H1 (cell line): Measurements from ENCODE around the gene MTMR10. TPM values are rescaled to one million over a fixed set of nuclear protein-coding genes. Genes with fewer than 3 reads are reported as not detected.

Experiments used
- CTCF ChIA-PET: fragments of 300-600 bp; sonication (Branson Sonifier 250); formaldehyde crosslinking; loops from one replicate; lab custom pipeline; 2021; ENCODE audit not compliant: partially characterized antibody; lab: Charles Lee
- POLR2A ChIA-PET: fragments of 300-600 bp; sonication (Branson Sonifier 250); formaldehyde crosslinking; loops from one replicate; lab custom pipeline; 2021; ENCODE audit warnings: inconsistent platforms; ENCODE audit not compliant: partially characterized antibody; lab: Charles Lee
- DNase-seq, 2 experiments: peaks; one replicate each; pipeline versions ENCODE4 v3.0.0 to v3.0.0-alpha.2; 2010 to 2022; ENCODE audit warnings: low spot score in 2 of 2, low read depth in 1 of 2, mixed read lengths in 1 of 2
- FAIRE-seq: peaks from 2 replicates; lab custom pipeline; 2011; peaks lifted over from hg19 to GRCh38; lab: Jason Lieb, UNC
- H2AFZ ChIP-seq: 2 replicates; pipeline ENCODE4 v1.8.1; 2012; ENCODE audit warnings: low read length, inconsistent platforms
- H2AK5ac ChIP-seq: 2 replicates; pipeline ENCODE4 v1.6.1; 2013; ENCODE audit warnings: low read depth, low read length
- H2BK120ac ChIP-seq: replicated peaks from 2 replicates; pipeline ENCODE3; 2013; ENCODE audit warnings: low read depth, low read length, inconsistent platforms
- H2BK12ac ChIP-seq: 2 replicates; pipeline ENCODE4 v1.6.1; 2013; ENCODE audit warnings: low read depth, low read length
- H2BK15ac ChIP-seq: 2 replicates; pipeline ENCODE4 v1.6.1; 2013; ENCODE audit warnings: low read length
- H2BK20ac ChIP-seq: 2 replicates; pipeline ENCODE4 v1.6.1; 2013; ENCODE audit warnings: low read length
- H2BK5ac ChIP-seq: 2 replicates; pipeline ENCODE4 v1.6.1; 2013; ENCODE audit warnings: low read depth, low read length
- H3K14ac ChIP-seq: 2 replicates; pipeline ENCODE4 v1.6.1; 2013; ENCODE audit warnings: inconsistent platforms; ENCODE audit not compliant: insufficient read length
- H3K18ac ChIP-seq: 2 replicates; pipeline ENCODE4 v1.6.1; 2013; ENCODE audit warnings: low read length; ENCODE audit errors: extremely low read depth
- H3K23ac ChIP-seq: 2 replicates; pipeline ENCODE4 v1.6.1; 2013; ENCODE audit warnings: inconsistent platforms; ENCODE audit not compliant: insufficient read length
- H3K23me2 ChIP-seq: 2 replicates; pipeline ENCODE4 v1.6.1; 2013; ENCODE audit warnings: low read depth, low read length
- H3K27ac ChIP-seq: 2 replicates; pipeline ENCODE4 v1.6.1; 2011; ENCODE audit warnings: low read depth, low read length, inconsistent platforms
- H3K27me3 ChIP-seq, 4 experiments: replicated peaks in 1 of 4; 1 replicate in 1 of 4; 2 replicates in 3 of 4; pipeline versions ENCODE4 v1.6.1 to v1.8.1; 2011 to 2013; ENCODE audit warnings: low read length in 3 of 4, mild to moderate bottlenecking in 3 of 4, inconsistent platforms in 2 of 4, mixed read lengths in 2 of 4, moderate library complexity in 1 of 4; ENCODE audit not compliant: control insufficient read depth in 3 of 4, insufficient read depth in 3 of 4; ENCODE audit errors: extremely low read depth in 1 of 4
- H3K36me3 ChIP-seq, 4 experiments: 2 replicates each; pipeline versions ENCODE4 v1.6.1 to v1.8.1; 2011 to 2013; ENCODE audit warnings: mild to moderate bottlenecking in 4 of 4, low read length in 3 of 4, moderate library complexity in 2 of 4, control low read depth in 1 of 4, inconsistent platforms in 1 of 4; ENCODE audit not compliant: insufficient read depth in 4 of 4, control insufficient read depth in 2 of 4
- H3K4ac ChIP-seq: replicated peaks from 2 replicates; pipeline ENCODE3; 2013; ENCODE audit warnings: low read length, low read depth, mixed read lengths, inconsistent platforms; ENCODE audit not compliant: insufficient read length
- H3K4me1 ChIP-seq, 4 experiments: replicated peaks in 1 of 4; 1 replicate in 1 of 4; 2 replicates in 3 of 4; pipeline versions ENCODE4 v1.6.1 to v1.8.1; 2011 to 2013; ENCODE audit warnings: low read length in 3 of 4, inconsistent platforms in 2 of 4, mixed read lengths in 1 of 4; ENCODE audit not compliant: insufficient read depth in 4 of 4, control insufficient read depth in 3 of 4
- H3K4me2 ChIP-seq, 2 experiments: 2 replicates each; pipeline versions ENCODE4 v1.6.1 to v1.8.1; 2011 to 2013; ENCODE audit warnings: low read depth in 2 of 2, low read length in 2 of 2, control low read depth in 1 of 2, inconsistent platforms in 1 of 2, mild to moderate bottlenecking in 1 of 2; ENCODE audit not compliant: insufficient read depth in 1 of 2
- H3K4me3 ChIP-seq, 4 experiments: fragments of 200-600, 300-600 bp in 1 of 4; sonication (generic), shearing (Covaris generic), sonication (Bioruptor Twin) in 1 of 4; 2 replicates each; pipeline versions ENCODE4 v1.5.1 to v1.8.1; 2011 to 2016; ENCODE audit warnings: low read length in 4 of 4, low read depth in 3 of 4, control low read depth in 2 of 4, inconsistent platforms in 2 of 4, mild to moderate bottlenecking in 2 of 4, mixed read lengths in 1 of 4, moderate library complexity in 1 of 4; ENCODE audit not compliant: insufficient read depth in 2 of 4; ENCODE audit errors: extremely low read depth in 1 of 4
- H3K56ac ChIP-seq: replicated peaks from 2 replicates; pipeline ENCODE3; 2013; ENCODE audit warnings: low read depth, mild to moderate bottlenecking, mixed read lengths, low read length, inconsistent platforms; ENCODE audit not compliant: insufficient read length
- H3K79me1 ChIP-seq: 2 replicates; pipeline ENCODE4 v1.6.1; 2013; ENCODE audit warnings: low read depth, low read length, control low read depth
- H3K79me2 ChIP-seq, 2 experiments: 2 replicates each; pipeline versions ENCODE4 v1.6.1 to v1.8.1; 2012 to 2013; ENCODE audit warnings: low read length in 2 of 2, mild to moderate bottlenecking in 2 of 2, inconsistent platforms in 1 of 2; ENCODE audit not compliant: insufficient read depth in 2 of 2, control insufficient read depth in 1 of 2
- H3K9ac ChIP-seq, 4 experiments: replicated peaks in 1 of 4; 1 replicate in 1 of 4; 2 replicates in 3 of 4; pipeline versions ENCODE4 v1.6.1 to v1.8.1; 2011 to 2013; ENCODE audit warnings: low read depth in 3 of 4, low read length in 3 of 4, control low read depth in 2 of 4, mild to moderate bottlenecking in 2 of 4, moderate library complexity in 2 of 4, inconsistent platforms in 1 of 4; ENCODE audit errors: extremely low read depth in 1 of 4
- H3K9me3 ChIP-seq, 2 experiments: 2 replicates each; pipeline versions ENCODE4 v1.6.1 to v1.8.1; 2012 to 2013; ENCODE audit warnings: mild to moderate bottlenecking in 2 of 2, moderate library complexity in 2 of 2, control low read depth in 1 of 2, inconsistent platforms in 1 of 2, low read depth in 1 of 2, low read length in 1 of 2, mixed read lengths in 1 of 2; ENCODE audit not compliant: insufficient read depth in 2 of 2
- H4K20me1 ChIP-seq, 2 experiments: replicated peaks in 1 of 2; 2 replicates each; pipeline versions ENCODE3 to v1.8.1; 2011 to 2013; ENCODE audit warnings: inconsistent platforms in 2 of 2, low read length in 2 of 2, mild to moderate bottlenecking in 1 of 2; ENCODE audit not compliant: insufficient read depth in 2 of 2, control insufficient read depth in 1 of 2
- H4K5ac ChIP-seq: 2 replicates; pipeline ENCODE4 v1.6.1; 2013; ENCODE audit warnings: low read length, low read depth, mixed read lengths, inconsistent platforms; ENCODE audit not compliant: insufficient read length
- H4K8ac ChIP-seq: 2 replicates; pipeline ENCODE4 v1.8.0; 2013; ENCODE audit warnings: mild to moderate bottlenecking, moderate library complexity, low read length, inconsistent platforms; ENCODE audit not compliant: insufficient read depth; ENCODE audit errors: extremely low read depth
- H4K91ac ChIP-seq: replicated peaks from 2 replicates; pipeline ENCODE3; 2013; ENCODE audit warnings: low read length, mixed read lengths, inconsistent platforms; ENCODE audit not compliant: insufficient read length
- BACH1 ChIP-seq: IDR thresholded peaks from 2 replicates; pipeline ENCODE4 v1.6.1; 2012; ENCODE audit warnings: low read length, improper control_type of control experiment
- BRCA1 ChIP-seq: IDR thresholded peaks from 2 replicates; pipeline ENCODE4 v1.6.1; 2012; ENCODE audit warnings: low read depth, low read length, improper control_type of control experiment
- CBX8 ChIP-seq: fragments of 300-800, 300-1000 bp; sonication (generic); IDR thresholded peaks from 2 replicates; pipeline ENCODE4 v1.7.1; 2016; ENCODE audit warnings: low read depth, low read length, borderline replicate concordance
- EP300 ChIP-seq, 2 experiments: IDR thresholded peaks; 1 replicate in 1 of 2; 2 replicates in 1 of 2; pipeline ENCODE4 v1.6.1; 2011 to 2012; ENCODE audit warnings: low read depth in 2 of 2, low read length in 2 of 2, mild to moderate bottlenecking in 2 of 2, borderline replicate concordance in 1 of 2, inconsistent platforms in 1 of 2, moderate library complexity in 1 of 2
- KDM4A ChIP-seq: IDR thresholded peaks from one replicate; pipeline ENCODE4 v1.7.1; 2012; ENCODE audit warnings: low read depth, mild to moderate bottlenecking, moderate library complexity, low read length, inconsistent platforms; ENCODE audit not compliant: severe bottlenecking
- NRF1 ChIP-seq: IDR thresholded peaks from 2 replicates; pipeline ENCODE4 v1.6.1; 2011; ENCODE audit warnings: mild to moderate bottlenecking, low read depth, low read length, improper control_type of control experiment
- SP1 ChIP-seq: IDR thresholded peaks from 2 replicates; pipeline ENCODE4 v1.6.1; 2011; ENCODE audit warnings: low read depth, low read length
- SP2 ChIP-seq: IDR thresholded peaks from 2 replicates; pipeline ENCODE4 v1.6.1; 2012; ENCODE audit warnings: mild to moderate bottlenecking, low read length, inconsistent platforms
- TCF12 ChIP-seq: IDR thresholded peaks from 2 replicates; pipeline ENCODE4 v1.6.1; 2011; ENCODE audit warnings: low read depth, mild to moderate bottlenecking, low read length
- WGBS, 2 experiments: shearing (Covaris generic) in 1 of 2; methylation state at CpG; one replicate each; pipeline versions ENCODE4 v1.1.6 to v1.1.7; 2013 to 2015; ENCODE audit warnings: low lambda C conversion rate in 2 of 2, mixed read lengths in 2 of 2, inconsistent platforms in 1 of 2, low coverage in 1 of 2, missing lambda C conversion rate in 1 of 2; ENCODE audit not compliant: insufficient replicate concordance in 2 of 2, insufficient coverage in 1 of 2, insufficient read length in 1 of 2; ENCODE audit errors: extremely low coverage in 1 of 2, missing lambda C conversion rate in 1 of 2; 5-methylcytosine and 5-hydroxymethylcytosine counted together
- polyA plus RNA-seq, 7 experiments: library from polyadenylated mRNA; depleted of rRNA in 3 of 7; stranded (reverse) in 5 of 7; unstranded in 2 of 7; fragments of >200 nt in 5 of 7; fragments of 200-250 nt in 2 of 7; gene quantifications; 1 replicate in 5 of 7; 2 replicates in 1 of 7; 4 replicates in 1 of 7; pipeline versions ENCODE4 v1.2.1 to v1.2.3, GENCODE V29; 2011 to 2013; ENCODE audit warnings: missing spikeins in 2 of 7, mixed read lengths in 2 of 7
- total RNA-seq: library from RNA; stranded (reverse); fragmentation: NEBNext Ultra II Directional; extraction: Animal tissue kit (Norgen Biotek cat#: 25700); gene quantifications from 2 replicates; pipeline ENCODE4 v1.2.1, GENCODE V29; 2021
- TF ChIP-seq, protein P1 (sequence below): IDR thresholded peaks from 2 replicates; pipeline ENCODE4 v1.6.1; 2012; ENCODE audit warnings: low read length, inconsistent platforms

MTMR10 gene
- total and polyA plus RNA-seq, 2 of the 8 experiments (the other 6 are each of a cell fraction or from before 2014, with no cell fraction given) = 3.8 to 13.1 TPM

DNA sequence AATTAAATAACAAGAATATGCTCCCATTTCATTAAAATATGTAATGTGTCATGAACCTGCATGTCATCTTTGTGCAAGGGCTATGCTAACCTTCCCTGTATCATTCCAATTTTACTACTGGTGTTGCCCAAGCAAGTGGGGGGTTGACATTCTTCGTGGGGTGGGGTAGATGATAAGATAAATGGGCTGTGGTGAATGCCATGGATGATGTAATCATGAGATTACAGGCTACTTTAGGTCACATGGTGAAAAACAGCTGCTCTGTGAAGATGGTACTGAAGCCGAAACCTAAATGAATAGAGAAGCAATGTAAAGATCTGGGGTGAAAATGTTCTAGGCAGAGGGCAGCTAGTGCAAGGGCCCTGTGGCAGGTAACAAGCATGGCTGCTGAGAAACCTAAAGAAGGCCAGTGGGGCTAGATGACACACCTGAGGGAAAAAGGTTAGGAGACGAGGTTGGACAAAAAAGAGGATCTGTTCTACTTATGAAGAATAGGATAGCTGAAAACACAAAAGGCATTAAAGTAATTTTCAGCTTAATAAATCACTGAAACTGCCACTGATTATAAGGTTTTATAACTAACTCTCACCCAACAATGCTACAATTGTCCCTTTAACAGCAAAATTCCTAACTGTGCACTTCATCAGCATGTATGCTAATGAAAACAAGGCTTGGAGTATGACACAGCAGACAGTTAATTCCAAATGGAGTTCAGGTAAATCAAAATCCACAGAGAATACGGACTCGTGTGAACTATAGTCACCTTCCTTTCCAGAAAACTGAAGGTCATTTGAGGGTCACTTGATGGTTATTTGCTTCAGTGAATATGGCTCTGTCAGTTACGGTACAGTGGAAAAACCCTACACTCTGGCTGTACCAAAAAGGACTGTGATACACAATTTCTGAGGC, 35.0 kb downstream of the MTMR10 start:
- H2BK15ac ChIP-seq = no peak overlapping the region
- no peaks in the 10 kb centered on the region for H3K27me3 ChIP-seq
- no peak overlapping the region for H2BK12ac ChIP-seq
- no peak overlapping the region for H2BK120ac ChIP-seq
- ChIA-PET POLR2A (no interaction called here), CTCF (interaction anchor here (0.9 kb wide), 1 partner anchor 171 kb away, joined by 3 read pairs; no protein-coding TSS in a partner anchor)
- no peak overlapping the region for H3K56ac ChIP-seq
- H3K4me2 ChIP-seq = no peak overlapping the region
- no peak overlapping the region for H4K5ac ChIP-seq
- WGBS, 2 experiments = 86% methylated on average over 6 of the region's 6 CpGs; no CpG with 5 or more reads in 1 of the 2 experiments
- no peak overlapping the region for H2AFZ ChIP-seq
- no peaks in the 10 kb centered on the region for H3K23me2 ChIP-seq
- H3K4ac ChIP-seq = no peak overlapping the region
- H4K8ac ChIP-seq = no peak overlapping the region
- peaks cover 0 to 2% (median 0%) of the 10 kb centered on the region in 4 experiments; a peak in 1 of 7 replicates for H3K4me1 ChIP-seq
- H4K20me1 ChIP-seq = peaks cover 0 to 2% of the 10 kb centered on the region in 2 experiments
- FAIRE-seq = no peak
- no peaks in the 10 kb centered on the region for H3K9me3 ChIP-seq
- H3K9ac ChIP-seq = no peak overlapping the region
- H3K4me3 ChIP-seq = no peak overlapping the region
- H2BK20ac ChIP-seq = no peak overlapping the region
- H3K27ac ChIP-seq = no peak overlapping the region
- no peaks in the 10 kb centered on the region for H3K79me2 ChIP-seq
- H2AK5ac ChIP-seq = no peak overlapping the region
- H3K36me3 ChIP-seq = peaks cover 0 to 42% (median 6%) of the 10 kb centered on the region in 4 experiments; a peak in 6 of 8 replicates
- H2BK5ac ChIP-seq = no peak overlapping the region
- no peak overlapping the region for H3K18ac ChIP-seq
- H3K79me1 ChIP-seq = no peaks in the 10 kb centered on the region
- DNase-seq = no peak
- H3K23ac ChIP-seq = no peak overlapping the region
- no peak overlapping the region for H3K14ac ChIP-seq
- no peak overlapping the region for H4K91ac ChIP-seq
- TF ChIP-seq KDM4A (no peak), TCF12 (no peak), BRCA1 (no peak), SP2 (no peak), BACH1 (no peak), NRF1 (no peak), CBX8 (no peak), SP1 (no peak), EP300 (IDR thresholded peaks at IDR 0.05; ENCODE audit: borderline replicate concordance in 1 of 2, low read depth in 2 of 2, low read length in 2 of 2) (no peak)
- TF ChIP-seq, protein P1, sequence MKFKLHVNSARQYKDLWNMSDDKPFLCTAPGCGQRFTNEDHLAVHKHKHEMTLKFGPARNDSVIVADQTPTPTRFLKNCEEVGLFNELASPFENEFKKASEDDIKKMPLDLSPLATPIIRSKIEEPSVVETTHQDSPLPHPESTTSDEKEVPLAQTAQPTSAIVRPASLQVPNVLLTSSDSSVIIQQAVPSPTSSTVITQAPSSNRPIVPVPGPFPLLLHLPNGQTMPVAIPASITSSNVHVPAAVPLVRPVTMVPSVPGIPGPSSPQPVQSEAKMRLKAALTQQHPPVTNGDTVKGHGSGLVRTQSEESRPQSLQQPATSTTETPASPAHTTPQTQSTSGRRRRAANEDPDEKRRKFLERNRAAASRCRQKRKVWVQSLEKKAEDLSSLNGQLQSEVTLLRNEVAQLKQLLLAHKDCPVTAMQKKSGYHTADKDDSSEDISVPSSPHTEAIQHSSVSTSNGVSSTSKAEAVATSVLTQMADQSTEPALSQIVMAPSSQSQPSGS = no peak
